GM19193 (cell line): ENCODE results near the gene FANCC.

Experiments used
- POLR2A ChIP-seq: IDR thresholded peaks from 4 replicates; pipeline ENCODE4 v1.6.1; 2011; ENCODE audit not compliant: insufficient read depth, insufficient read length; ENCODE audit errors: extremely low read depth

The FANCC gene

GRCh38 chr9:95116002-95116807 is 201.3 kb downstream of the FANCC start:
- no peak for TF ChIP-seq POLR2A

GRCh38 chr9:95115104-95115503 is 202.4 kb downstream of the FANCC start:
- TF ChIP-seq POLR2A = no peak

- no peak for TF ChIP-seq POLR2A
Observed at GRCh38 chr9:95112436-95113280, 204.9 kb downstream of the FANCC start.

- no peak for TF ChIP-seq POLR2A
Observed at GRCh38 chr9:95111716-95112115, 205.8 kb downstream of the FANCC start.

- TF ChIP-seq POLR2A = no peak
Observed at GRCh38 chr9:95110921-95111525, 206.5 kb downstream of the FANCC start.

- TF ChIP-seq POLR2A = no peak
Observed at GRCh38 chr9:95109456-95109855, 208.1 kb downstream of the FANCC start.

GRCh38 chr9:95108777-95109176 is 208.7 kb downstream of the FANCC start:
- TF ChIP-seq POLR2A = no peak

GRCh38 chr9:95107976-95108375 is 209.5 kb downstream of the FANCC start:
- TF ChIP-seq POLR2A = no peak

- TF ChIP-seq POLR2A = no peak
Observed at GRCh38 chr9:95107001-95107749, 210.3 kb downstream of the FANCC start.

- no peak for TF ChIP-seq POLR2A
Observed at GRCh38 chr9:95105519-95106287, 211.8 kb downstream of the FANCC start.

- no peak for TF ChIP-seq POLR2A
Observed at GRCh38 chr9:95104980-95105379, 212.5 kb downstream of the FANCC start.

GRCh38 chr9:95104581-95104960 is 212.9 kb downstream of the FANCC start:
- no peak for TF ChIP-seq POLR2A

GRCh38 chr9:95103871-95104580 is 213.5 kb downstream of the FANCC start:
- TF ChIP-seq POLR2A = no peak

GRCh38 chr9:95103281-95103771 is 214.2 kb downstream of the FANCC start:
- no peak for TF ChIP-seq POLR2A

- no peak for TF ChIP-seq POLR2A
Observed at GRCh38 chr9:95102572-95102971, 214.9 kb downstream of the FANCC start.
